K562 (cell line): Measurements from ENCODE around the gene PATJ.

Experiments used
- FOS ChIP-seq: IDR thresholded peaks from 3 replicates; pipeline ENCODE4 v1.6.1; 2011; ENCODE audit not compliant: insufficient read length; ENCODE audit errors: extremely low read depth
- TF ChIP-seq, protein P1 (sequence below), 3 experiments: IDR thresholded peaks in 2 of 3; conservative IDR thresholded peaks in 1 of 3; 2 replicates each; pipeline ENCODE4 v1.5.1; 2011 to 2012; ENCODE audit warnings: low read length in 3 of 3, mild to moderate bottlenecking in 3 of 3, control low read depth in 2 of 3, improper control_type of control experiment in 1 of 3, inconsistent platforms in 1 of 3, low read depth in 1 of 3, mixed read lengths in 1 of 3, moderate library complexity in 1 of 3; ENCODE audit not compliant: insufficient read depth in 2 of 3

DNA sequence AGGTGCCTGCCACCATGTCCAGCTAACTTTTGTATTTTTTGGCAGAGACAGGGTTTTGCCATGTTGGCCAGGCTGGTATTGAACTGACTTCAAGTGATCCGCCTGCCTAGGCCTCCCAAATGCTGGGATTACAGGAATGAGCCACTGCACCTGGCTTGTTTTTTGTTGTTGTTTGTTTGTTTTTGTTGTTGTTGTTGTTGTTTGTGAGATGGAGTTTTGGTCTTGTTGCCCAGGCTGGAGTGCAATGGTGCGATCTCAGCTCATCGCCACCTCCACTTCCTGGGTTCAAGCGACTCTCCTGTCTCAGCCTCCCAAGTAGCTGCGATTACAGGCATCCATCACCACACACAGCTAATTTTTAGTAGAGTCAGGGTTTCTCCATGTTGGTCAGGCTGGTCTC lies 445.3 kb downstream of the PATJ start:
- TF ChIP-seq, protein P1, sequence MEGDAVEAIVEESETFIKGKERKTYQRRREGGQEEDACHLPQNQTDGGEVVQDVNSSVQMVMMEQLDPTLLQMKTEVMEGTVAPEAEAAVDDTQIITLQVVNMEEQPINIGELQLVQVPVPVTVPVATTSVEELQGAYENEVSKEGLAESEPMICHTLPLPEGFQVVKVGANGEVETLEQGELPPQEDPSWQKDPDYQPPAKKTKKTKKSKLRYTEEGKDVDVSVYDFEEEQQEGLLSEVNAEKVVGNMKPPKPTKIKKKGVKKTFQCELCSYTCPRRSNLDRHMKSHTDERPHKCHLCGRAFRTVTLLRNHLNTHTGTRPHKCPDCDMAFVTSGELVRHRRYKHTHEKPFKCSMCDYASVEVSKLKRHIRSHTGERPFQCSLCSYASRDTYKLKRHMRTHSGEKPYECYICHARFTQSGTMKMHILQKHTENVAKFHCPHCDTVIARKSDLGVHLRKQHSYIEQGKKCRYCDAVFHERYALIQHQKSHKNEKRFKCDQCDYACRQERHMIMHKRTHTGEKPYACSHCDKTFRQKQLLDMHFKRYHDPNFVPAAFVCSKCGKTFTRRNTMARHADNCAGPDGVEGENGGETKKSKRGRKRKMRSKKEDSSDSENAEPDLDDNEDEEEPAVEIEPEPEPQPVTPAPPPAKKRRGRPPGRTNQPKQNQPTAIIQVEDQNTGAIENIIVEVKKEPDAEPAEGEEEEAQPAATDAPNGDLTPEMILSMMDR (IDR thresholded peaks at IDR 0.05 in 2 of 3, conservative IDR thresholded peaks at IDR 0.05 in 1 of 3; ENCODE audit: insufficient read depth in 2 of 3, low read depth in 1 of 3, low read length in 3 of 3) = no peak
- TF ChIP-seq FOS = no peak
